NCI-H1930 (cell line): ENCODE data around the gene SPTLC2.
"Not testable (repeated sequence)": the region's sequence is repeated elsewhere in the genome, so short reads cannot be mapped to it uniquely, and the experiment has no call there.

Source experiments
- DNase-seq, 2 experiments: peaks; one replicate each; lab custom pipeline; 2025; lab: John Stamatoyannopoulos, UW

Gene SPTLC2

DNA sequence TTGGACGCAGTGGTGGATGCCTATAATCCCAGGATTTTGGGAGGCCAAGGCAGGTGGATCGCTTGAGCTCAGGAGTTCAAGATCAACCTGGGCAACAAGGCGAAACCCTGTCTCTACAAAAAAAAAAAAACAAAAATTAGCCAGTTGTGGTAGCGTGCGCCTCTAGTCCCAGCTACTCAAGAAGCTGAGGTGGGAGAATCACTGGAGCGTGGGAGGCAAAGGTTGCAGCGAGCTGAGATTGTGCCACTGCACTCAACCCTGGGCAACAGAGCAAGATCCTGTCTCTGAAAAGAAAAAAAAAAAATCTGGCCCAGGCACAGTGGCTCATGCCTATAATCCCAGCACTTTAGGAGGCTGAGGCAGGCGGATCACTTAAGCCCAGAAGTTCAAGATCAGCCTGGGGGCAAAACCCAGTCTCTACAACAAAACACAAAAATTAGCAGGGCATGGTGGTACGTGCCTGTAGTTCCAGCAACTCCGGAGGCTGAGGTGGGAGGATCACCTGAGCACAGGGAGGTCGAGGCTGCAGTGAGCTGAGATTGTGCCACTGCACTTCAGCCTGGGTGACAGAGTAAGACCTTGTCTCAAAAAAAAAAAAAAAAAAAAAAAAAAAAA, 27.9 kb downstream of the SPTLC2 start:
- not testable (repeated sequence) for DNase-seq

- DNase-seq = no peak
These were observed 31.1 kb downstream of the SPTLC2 start for GRCh38 chr14:77585385-77585784.

DNA sequence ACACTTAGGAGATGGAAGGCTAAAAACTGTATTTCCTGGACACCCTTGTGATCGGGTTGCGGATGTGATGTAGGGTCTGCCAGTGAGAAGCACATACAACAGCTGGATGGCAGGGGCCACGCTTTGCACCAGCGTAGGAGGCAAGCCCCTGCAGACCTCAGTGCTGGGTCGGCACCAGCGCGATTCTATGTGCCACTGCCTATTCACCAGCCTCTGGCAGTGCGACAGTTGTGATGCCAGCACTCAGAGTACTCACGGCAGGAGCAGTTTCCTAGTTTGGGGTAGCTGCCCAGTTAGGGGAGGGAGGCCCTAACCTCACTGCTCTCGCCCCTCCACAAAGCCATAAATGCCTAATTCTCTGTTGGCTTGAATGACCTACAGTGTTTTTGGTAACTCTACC, 31.6 kb downstream of the SPTLC2 start:
- DNase-seq = no peak

- no peak for DNase-seq
These were observed 32.8 kb downstream of the SPTLC2 start for GRCh38 chr14:77583657-77584056.

DNA sequence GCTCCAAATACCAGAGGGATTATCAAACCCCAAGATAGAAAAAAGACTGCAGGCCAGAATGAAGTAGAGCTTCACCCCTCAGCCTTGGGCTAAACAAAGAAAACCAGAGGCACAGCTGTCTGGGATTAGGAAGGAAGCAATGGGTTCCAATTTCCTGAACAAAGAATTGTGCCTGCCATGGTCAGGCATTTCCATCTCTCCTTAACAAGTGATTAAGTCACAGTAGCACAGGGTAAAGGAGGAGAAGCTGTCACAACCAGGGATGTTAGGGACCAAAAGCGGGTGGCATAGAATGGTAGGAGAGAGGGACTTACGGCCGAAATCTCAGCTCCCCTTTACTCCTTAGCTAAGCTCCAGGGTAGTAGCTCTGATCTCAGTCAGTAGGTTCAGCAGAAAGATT, 33.9 kb downstream of the SPTLC2 start:
- DNase-seq = no peak

DNA sequence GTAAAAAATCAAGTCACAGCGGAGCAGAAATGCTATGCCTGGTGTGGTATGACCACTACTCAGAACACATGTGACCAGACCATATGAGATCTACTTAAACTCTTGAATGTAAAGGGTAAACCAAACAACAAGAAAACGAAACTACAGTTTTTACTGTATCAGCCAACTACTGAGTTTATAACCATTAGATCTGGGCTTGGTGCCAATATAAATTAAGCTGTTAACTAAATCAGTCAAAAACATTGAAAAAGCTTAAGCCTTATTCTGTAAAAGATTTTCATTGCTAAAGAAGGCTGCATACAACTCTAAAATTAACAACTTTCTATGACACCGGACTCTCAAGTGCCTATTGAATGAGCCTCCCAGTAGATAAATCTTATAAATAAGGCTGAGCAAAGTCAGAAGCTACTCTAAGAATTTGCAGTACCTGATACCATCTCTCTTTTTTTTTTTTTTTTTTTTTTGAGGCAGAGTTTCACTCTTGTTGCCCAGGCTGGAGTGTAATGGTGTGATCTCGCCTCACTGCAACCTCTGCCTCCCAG, 35.4 kb downstream of the SPTLC2 start:
- no peak for DNase-seq

- no peak for DNase-seq
These were observed 36.0 kb downstream of the SPTLC2 start for GRCh38 chr14:77580477-77580876.

GRCh38 chr14:77579780-77580179, 36.7 kb downstream of the SPTLC2 start:
- no peak for DNase-seq

GRCh38 chr14:77579065-77579464, 37.4 kb downstream of the SPTLC2 start:
- no peak for DNase-seq

DNA sequence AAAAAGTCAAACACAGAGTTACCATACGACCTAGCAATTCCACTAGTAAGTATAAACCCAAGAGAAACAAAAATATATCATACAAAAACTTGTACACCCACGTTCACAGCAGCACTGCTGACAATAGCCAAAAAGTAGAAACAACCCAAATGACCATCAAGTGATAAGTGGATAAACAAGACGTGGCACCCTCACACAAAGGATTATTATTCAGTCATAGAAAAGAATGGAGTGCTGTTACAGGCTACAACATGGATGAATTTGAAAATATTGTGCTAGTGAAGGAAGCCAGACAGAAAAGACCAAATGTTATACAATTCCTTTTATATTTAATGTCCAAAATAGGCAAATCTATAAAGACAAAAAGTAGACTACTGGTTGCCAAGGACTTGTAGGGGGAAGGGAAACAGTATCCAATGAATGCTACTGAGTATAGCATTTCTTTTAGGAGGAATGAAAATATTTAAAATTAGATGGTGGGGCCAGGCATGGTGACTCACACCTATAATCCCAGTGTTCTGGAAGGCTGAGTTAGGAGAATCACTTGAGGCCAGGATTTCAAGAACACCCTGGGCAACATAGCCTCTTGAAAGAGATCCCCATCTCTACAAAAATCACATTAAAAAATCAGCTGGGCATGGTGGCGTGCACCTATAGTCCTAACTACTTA, 41.9 kb downstream of the SPTLC2 start:
- no peak for DNase-seq

GRCh38 chr14:77573964-77574363, 42.5 kb downstream of the SPTLC2 start:
- DNase-seq = no peak

GRCh38 chr14:77570706-77571268, 45.6 kb downstream of the SPTLC2 start:
- no peak for DNase-seq

- DNase-seq = no peak
These were observed 50.5 kb downstream of the SPTLC2 start for GRCh38 chr14:77565994-77566305.

DNA sequence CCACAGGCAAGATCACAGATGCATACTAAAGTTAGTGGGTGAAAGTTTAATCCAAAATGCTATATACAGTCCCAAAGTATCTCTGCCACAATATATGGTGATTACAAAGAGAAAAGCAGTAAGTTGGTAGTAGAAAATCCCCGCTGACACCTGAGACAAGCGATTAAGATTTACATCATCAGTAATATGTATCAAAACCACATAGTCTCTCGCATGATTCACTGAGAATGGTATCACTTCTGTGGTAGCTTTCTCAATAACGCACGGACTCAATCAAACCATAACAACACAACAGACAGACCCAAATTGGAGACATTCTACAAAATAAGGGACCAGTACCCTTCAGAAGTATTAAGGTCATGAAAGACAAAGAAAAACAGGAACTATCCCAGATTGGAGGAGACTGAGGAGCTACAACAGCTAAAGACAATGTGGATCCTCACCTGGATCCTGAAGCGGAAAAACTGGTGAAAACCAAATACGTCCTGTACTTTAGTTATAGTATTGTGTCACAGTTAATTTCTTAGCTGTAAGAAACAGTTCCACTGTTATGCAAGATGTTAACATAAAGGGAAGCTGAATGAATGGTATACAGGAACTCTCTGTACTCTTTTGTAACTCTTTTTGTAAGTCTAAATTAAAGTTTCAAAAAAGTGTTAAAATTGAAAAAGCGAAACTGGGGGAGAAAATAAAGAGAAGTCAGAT, 51.0 kb downstream of the SPTLC2 start:
- no peak for DNase-seq

DNA sequence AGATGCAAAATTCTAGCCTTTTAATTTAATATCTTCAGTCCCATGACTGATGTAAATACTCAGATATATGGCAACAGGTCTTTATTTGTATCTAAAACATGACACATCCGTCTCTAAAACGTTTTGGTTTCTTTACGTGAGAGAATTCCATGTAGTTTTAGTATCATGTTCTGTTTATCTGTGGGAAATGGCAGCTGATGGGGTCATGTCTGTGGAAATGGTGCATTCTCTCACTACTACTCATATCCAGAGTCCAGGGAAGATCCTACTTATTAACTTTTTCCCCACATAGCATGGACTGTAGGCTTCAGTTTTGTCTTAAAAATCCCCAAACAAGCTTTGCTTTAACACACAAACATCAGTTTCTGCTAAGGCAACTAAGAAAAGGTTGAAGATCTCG, 53.8 kb downstream of the SPTLC2 start:
- DNase-seq = no peak

GRCh38 chr14:77561881-77562280, 54.6 kb downstream of the SPTLC2 start:
- peak in 1 of 2 experiments; percentile 22 for DNase-seq

DNA sequence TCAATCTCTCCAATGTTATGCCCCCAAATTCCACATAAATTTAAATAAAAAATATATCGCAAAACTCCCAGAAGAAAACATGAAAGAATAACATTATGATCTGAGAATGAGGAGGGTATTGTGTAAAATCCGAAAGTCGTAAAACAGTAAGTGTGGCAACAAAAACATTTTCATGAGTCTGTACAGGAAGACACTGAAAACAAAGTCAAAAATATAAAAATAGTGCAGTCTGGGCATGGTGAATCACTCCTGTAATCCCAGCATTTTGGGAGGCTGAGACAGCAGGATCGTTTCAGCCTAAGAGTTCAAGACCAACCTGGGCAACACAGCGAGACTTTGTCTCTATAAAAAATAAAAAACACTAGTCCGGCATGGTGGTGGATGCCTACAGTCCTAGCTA, 57.1 kb downstream of the SPTLC2 start:
- DNase-seq = no peak

- no peak for DNase-seq
These were observed 59.0 kb downstream of the SPTLC2 start for GRCh38 chr14:77557391-77557790.

GRCh38 chr14:77556946-77557345, 59.5 kb downstream of the SPTLC2 start:
- DNase-seq = no peak

DNA sequence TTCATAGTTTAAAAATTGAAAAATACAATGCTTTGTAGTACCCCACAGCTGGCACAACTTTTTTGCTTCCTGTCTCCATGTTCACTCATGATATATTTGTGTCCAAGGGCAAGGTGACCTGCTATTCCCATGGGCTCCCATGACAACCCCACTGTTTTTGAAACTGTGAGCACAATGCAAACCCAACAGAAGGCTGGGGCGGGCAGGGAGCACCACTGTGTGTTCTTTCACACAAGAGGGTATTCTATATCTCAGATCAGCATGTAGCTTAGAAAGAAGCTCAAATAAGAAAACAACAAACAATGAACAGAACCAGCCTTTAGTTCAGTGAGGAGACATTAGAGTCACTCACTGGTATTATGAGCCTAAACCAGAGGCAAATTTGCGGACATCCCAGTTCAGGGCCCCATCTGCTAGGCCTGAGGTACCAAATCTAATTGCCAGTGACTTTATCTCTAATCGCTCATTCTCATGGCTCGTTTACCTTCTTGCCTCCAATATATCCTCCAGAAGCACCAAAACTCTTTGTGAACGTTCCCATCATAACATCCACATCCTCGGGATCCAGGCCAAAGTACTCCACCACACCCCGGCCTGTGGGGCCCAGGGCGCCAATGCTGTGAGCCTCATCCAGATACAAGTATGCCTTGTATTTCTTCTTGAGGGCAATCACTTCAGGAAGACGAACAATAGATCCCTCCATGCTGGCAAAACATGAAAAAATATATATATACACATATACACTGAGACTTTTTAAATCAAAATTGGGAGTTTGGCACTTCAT, 61.4 kb downstream of the SPTLC2 start:
- DNase-seq = no peak

GRCh38 chr14:77554207-77554606, 62.2 kb downstream of the SPTLC2 start:
- no peak for DNase-seq

DNA sequence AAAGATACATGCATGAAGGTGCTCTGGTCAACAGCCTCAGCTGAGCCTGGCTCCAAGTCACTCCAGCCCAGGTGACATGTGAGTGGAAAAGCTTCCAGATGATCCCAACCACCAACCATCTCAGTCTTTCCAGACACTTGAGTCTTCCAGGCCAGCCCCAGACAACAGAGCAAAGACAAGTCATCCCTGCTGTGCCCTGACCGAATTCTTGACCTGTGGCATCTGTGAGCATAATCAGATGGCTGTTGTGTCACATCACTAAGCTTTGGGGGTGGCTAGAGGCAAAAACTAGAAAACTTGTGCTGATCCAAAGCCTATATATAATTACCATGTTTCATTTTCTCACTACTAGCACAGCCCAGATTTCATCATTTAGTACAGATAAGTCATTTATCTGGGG, 67.0 kb downstream of the SPTLC2 start:
- DNase-seq = no peak
